HG03558 (cell line): Measurements from ENCODE around the gene ALKBH7.

ENCODE experiments used
- ATAC-seq: cut with Tn5 transposase; IDR thresholded peaks from one replicate; pipeline ENCODE4 v1.9.1; 2021; ENCODE audit warnings: moderate number of reproducible peaks; ENCODE audit not compliant: unreplicated experiment; ENCODE audit errors: extremely low read depth

Gene ALKBH7

GRCh38 chr19:6421075-6422014 lies 48.8 kb downstream of the ALKBH7 start:
- ATAC-seq: no peak

DNA sequence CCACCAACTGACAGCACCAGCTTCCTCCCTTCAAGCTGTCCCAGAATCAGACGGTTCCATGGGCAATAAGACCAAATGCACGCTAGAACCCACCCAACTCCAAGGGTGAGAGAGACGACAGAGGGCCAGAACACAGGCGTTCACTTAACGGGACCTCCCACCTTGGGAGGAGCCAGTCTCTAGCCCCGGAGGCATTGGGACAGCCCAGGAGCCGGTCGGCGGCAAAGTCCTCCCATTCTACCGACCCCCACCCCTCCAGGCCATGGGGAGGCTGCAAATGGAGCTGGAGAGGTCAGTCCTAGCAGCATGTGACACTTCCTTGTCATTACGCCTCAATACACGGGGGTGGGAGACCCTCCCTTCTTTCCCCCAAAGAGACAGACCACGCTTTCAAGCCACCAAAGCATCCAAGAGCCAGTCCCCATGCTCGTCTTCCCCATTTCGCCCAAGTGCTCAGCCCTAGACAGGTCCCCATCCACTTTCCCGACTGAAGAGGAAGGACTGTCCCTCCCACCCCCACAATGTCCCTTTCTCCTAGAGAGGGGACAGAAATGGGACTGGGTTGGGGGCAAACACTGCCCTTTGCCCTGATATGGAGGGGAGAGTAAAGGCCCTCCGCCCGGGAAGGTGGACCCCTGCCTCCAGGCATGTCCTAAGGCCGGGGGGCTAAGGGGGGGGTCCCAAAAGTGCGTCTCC lies 51.1 kb downstream of the ALKBH7 start:
- ATAC-seq: no peak

DNA sequence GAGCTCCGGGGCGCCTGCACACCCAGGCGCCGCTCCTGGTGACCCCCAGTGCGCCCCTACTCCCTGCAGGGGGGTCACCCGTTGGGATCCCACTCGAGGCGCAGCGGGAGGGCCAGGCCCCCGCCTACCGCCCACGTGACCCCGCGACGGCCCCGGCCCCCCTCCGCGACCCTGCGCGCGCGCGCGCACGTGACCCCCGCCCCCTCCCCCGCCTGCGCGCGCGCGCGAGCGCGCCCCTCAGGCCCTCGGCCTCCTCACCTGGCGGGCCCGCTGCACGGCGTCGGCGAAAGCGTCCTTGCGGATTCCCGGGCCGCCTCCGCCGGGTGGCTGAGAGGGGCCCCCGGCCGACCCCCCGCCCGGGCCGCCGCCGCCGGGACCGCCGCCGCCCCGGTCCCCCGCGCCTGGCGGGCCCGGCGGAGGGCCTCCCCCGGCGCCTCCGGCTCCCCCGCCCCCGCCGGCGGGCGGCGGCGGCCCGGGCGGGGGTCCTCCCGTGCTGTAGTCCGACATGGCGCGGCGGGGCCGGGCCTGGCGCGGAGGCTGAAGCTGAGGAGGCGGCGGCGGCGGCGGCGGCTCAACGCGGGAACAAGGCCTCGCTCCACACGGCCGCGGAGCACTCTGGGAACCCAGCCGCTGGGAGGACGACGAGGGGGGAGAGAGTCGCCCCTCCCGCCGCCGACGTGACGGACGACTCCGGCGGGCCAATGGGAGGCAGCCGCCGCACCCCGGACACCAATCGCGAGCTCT lies 51.8 kb downstream of the ALKBH7 start, which contains the start of gene KHSRP:
Gene KHSRP, minus strand, starts transcription at position 617 of the 744 bp plus-strand sequence. Its CDS starts 110 bp downstream, at position 507.
- no peak for ATAC-seq
